ENCODE results near the gene TJP1. TPM values are rescaled to one million over a fixed set of nuclear protein-coding genes. Genes with fewer than 3 reads are reported as not detected.

Gene TJP1
- total RNA-seq, 1 experiment from 2014 or later: 140 TPM

- Histone ChIP-seq H3K79me1 (ENCODE audit: insufficient read depth, low read depth, low read length, poor library complexity, severe bottlenecking) (no peaks in the 10 kb centered on the region), H3K4me2 (ENCODE audit: insufficient read depth, insufficient read length, low read length) (no peak overlapping the region), H2BK15ac (ENCODE audit: low read depth, low read length) (no peak overlapping the region), H2BK5ac (ENCODE audit: insufficient read length, low read length) (no peak overlapping the region), H3K4me1 (ENCODE audit: insufficient read depth, low read length) (peaks cover 10% of the 10 kb centered on the region; the same call in 1 of the 2 replicates), H3K56ac (ENCODE audit: insufficient read length, low read depth, low read length) (no peak overlapping the region), H3K79me2 (ENCODE audit: insufficient read depth, low read length) (no peaks in the 10 kb centered on the region), H4K91ac (ENCODE audit: insufficient read length, low read depth, low read length) (no peak overlapping the region), H3K9me3 (ENCODE audit: control insufficient read depth, low read depth, low read length) (no peaks in the 10 kb centered on the region), H4K20me1 (ENCODE audit: control insufficient read depth, insufficient read depth, insufficient read length) (no peaks in the 10 kb centered on the region), H4K8ac (replicated peaks; ENCODE audit: insufficient read length, low read depth, low read length) (no peak overlapping the region), H3T11ph (ENCODE audit: low read length) (no peak overlapping the region), H3K23ac (ENCODE audit: insufficient read length, low read depth, low read length) (no peak overlapping the region), H3K23me2 (ENCODE audit: insufficient read length, low read depth, low read length, poor library complexity, severe bottlenecking) (peaks cover 12% of the 10 kb centered on the region), H2AK5ac (ENCODE audit: insufficient read length, low read length) (no peak overlapping the region), H2AFZ (ENCODE audit: low read length) (no peak overlapping the region), H3K9ac (ENCODE audit: extremely low read depth, insufficient read length, low read length) (no peak overlapping the region), H3K27ac (ENCODE audit: insufficient read length, low read depth, low read length) (no peak overlapping the region), H2BK12ac (ENCODE audit: insufficient read length, low read depth, low read length) (no peak overlapping the region), H3K4ac (ENCODE audit: low read depth, low read length) (no peak overlapping the region), H3K18ac (ENCODE audit: insufficient read length, low read depth, low read length) (no peak overlapping the region), H2BK120ac (ENCODE audit: low read depth, low read length, poor library complexity, severe bottlenecking) (no peak overlapping the region), H4K5ac (ENCODE audit: insufficient read length, low read depth, low read length) (no peak overlapping the region), H2BK20ac (ENCODE audit: low read depth, low read length, poor library complexity, severe bottlenecking) (no peak overlapping the region), H3K14ac (ENCODE audit: insufficient read depth, low read length) (no peak overlapping the region), H3K27me3 (ENCODE audit: insufficient read depth, low read length) (no peaks in the 10 kb centered on the region)
- H3K27me3 Mint-ChIP-seq (ENCODE audit: low read depth): peaks cover 7% of the 10 kb centered on the region
- H3K4me3 Mint-ChIP-seq: no peak overlapping the region
- DNase-seq: no peak
- no peaks in the 10 kb centered on the region for H3K9me3 Mint-ChIP-seq
- H3K4me1 Mint-ChIP-seq: peaks cover 24 to 33% of the 10 kb centered on the region in 2 experiments
- no peak for TF ChIP-seq CTCF (conservative IDR thresholded peaks at IDR 0.05)
- no CpG with 5 or more reads among the region's 13 CpGs for WGBS (ENCODE audit: extremely low coverage, insufficient read length, low lambda C conversion rate)
- H3K27ac Mint-ChIP-seq: peak overlapping the region in 1 of 3 experiments; percentile 63; a peak in 1 of 7 replicates
- no peaks in the 10 kb centered on the region for H3K36me3 Mint-ChIP-seq (ENCODE audit: insufficient read depth in 1 of 3, low read depth in 3 of 3)
These were observed 151.0 kb downstream of the TJP1 start for GRCh38 chr15:29670998-29671981.
